GM12873 (cell line): ENCODE data around the gene SPC24.

Experiments
- TF ChIP-seq, protein P1 (sequence below): IDR thresholded peaks from 2 replicates; pipeline ENCODE4 v1.5.1; 2012; ENCODE audit warnings: low read depth, mild to moderate bottlenecking, moderate library complexity, low read length, control low read depth; ENCODE audit not compliant: insufficient read depth; ENCODE audit errors: missing control alignments

SPC24 gene

DNA sequence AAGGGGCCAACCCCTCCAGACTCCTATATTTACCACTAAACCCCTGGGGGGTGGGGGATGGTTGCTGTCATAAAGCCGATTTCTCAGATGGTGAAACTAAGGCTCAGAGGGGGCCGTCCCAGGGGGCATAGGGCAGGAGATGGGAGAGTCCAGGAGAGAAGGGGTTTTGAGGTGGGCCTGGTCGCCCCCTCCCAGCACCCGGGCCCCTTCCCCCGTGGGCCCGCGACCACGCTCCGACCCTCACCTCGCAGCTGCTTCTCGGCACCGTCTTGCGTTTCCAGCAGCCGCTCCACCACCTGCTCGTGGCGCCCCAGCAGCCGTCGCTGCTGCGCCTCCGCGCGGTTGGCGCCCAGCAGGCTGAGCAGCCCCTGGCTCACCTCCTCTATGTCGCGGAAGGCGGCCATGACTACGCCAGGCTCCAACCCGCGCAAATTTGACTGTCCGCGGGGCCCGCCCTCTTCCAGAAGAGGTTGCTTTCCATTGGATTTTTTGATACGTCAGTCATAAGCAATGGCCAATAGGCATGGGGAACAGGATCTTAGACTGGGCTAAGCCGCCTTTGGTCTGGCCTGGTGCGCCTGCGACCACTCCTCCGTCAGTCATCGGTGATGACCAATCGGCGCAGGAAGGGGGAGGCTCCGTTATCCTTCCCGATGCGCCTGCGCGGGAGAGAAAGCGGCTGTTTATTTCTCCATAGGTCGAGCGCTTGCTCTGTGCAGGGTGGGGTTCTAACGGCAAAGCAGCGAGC, at the start of gene SPC24:
SPC24 (minus strand) TSS at position 410 of the 748 bp plus-strand sequence; CDS start at position 404, 6 bp downstream.
- TF ChIP-seq, protein P1, sequence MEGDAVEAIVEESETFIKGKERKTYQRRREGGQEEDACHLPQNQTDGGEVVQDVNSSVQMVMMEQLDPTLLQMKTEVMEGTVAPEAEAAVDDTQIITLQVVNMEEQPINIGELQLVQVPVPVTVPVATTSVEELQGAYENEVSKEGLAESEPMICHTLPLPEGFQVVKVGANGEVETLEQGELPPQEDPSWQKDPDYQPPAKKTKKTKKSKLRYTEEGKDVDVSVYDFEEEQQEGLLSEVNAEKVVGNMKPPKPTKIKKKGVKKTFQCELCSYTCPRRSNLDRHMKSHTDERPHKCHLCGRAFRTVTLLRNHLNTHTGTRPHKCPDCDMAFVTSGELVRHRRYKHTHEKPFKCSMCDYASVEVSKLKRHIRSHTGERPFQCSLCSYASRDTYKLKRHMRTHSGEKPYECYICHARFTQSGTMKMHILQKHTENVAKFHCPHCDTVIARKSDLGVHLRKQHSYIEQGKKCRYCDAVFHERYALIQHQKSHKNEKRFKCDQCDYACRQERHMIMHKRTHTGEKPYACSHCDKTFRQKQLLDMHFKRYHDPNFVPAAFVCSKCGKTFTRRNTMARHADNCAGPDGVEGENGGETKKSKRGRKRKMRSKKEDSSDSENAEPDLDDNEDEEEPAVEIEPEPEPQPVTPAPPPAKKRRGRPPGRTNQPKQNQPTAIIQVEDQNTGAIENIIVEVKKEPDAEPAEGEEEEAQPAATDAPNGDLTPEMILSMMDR, result no peak

DNA sequence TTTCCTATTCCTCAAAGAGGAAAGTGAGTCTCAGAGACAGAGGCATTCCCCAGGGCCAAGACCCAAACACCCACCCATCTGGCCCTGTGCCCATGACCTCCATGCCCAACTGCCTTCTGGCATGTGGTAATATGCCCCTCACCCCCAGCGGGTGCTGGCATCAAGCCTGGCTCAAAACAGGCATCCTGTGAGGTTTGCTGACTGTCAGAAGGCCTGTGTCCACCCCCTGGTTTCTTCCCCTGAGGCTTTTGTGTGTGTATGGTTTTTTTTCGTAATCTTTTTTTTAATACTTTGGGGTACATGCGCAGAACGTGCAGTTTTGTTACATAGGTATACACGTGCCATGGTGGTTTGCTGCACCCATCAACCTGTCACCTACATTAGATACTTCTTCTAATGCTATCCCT, 49.4 kb upstream of the SPC24 start:
- TF ChIP-seq, protein P1, result no peak

DNA sequence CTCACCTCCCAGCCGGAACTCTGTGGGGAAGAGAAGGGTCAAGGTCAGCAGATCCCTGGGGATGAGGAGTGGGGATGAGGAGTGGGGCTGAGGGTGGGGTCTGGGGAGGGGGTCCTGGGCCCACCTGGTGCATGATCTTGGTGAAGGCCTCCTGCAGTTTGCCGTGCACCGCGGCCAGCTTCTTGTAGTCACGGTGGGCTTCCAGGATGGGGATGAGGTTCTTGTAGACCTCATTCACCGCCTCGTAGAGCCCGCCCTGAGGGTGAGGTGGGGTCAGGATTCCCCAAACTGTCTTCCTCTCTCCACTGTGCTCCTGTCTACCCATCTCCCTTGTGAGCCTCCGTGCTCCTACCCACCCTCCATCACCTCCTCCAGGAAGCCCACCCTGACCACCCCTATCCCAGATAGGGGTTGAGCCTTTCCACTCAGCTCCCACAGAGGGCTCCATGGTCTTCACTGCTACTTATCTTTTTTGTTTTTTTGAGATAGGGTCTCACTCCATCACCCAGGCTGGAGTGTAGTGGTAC, 48.6 kb upstream of the SPC24 start:
- TF ChIP-seq, protein P1, result no peak

- TF ChIP-seq, protein P1, result peak; percentile 84
Measured at GRCh38 chr19:11203194-11204075, 47.9 kb upstream of the SPC24 start.

- TF ChIP-seq, protein P1, result no peak
Measured at GRCh38 chr19:11202488-11203193, 47.1 kb upstream of the SPC24 start.

DNA sequence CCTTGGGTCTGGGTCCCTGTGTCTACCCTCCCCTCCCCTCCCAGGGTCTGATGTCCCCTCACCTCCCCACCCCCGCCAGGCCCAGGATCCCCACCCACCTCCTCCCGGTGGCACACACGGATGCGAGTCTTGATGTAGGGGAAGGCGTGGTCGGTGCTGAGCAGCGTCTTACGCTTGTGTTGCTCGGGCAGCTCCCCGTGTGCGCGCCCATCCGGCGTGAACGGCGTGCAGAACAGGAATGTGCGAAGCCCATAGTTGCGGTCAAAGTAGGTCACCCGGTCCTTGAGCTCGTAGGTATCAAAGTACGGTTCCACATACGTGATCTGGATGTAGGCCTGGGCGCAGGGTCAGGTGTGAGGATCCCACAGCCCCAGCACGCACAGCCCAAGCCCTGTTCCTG, 46.2 kb upstream of the SPC24 start:
- TF ChIP-seq, protein P1, result no peak
